PC-3 (cell line): Measurements from ENCODE around the gene CD9. TPM values are rescaled to one million over a fixed set of nuclear protein-coding genes. Genes with fewer than 3 reads are reported as not detected.

Experiments used
- ATAC-seq: fragments of 200-7000 bp; cut with Tn5 transposase; 2 replicates; pipeline ENCODE4 v1.9.1; 2020; ENCODE audit warnings: mild to moderate bottlenecking, moderate library complexity
- BruUV-seq: library from RNA; stranded (reverse); fragments of 400-500 nt; replicated peaks from 2 replicates; lab custom pipeline; 2021; lab: Mats Ljungman, UMichigan
- CTCF ChIA-PET: fragments of 300-600 bp; sonication (Branson Sonifier 250); formaldehyde crosslinking; loops from one replicate; lab custom pipeline; 2022; ENCODE audit warnings: antibody characterized with exemption; lab: Charles Lee
- POLR2A ChIA-PET: fragments of 300-600 bp; sonication (Branson Sonifier 250); formaldehyde crosslinking; loops from one replicate; lab custom pipeline; 2022; ENCODE audit warnings: antibody characterized with exemption; ENCODE audit not compliant: unreplicated experiment; lab: Charles Lee
- DNase-seq: peaks from one replicate; pipeline ENCODE4 v3.0.0-alpha.2; 2015
- H2AFZ ChIP-seq: fragments of 300-600 bp; sonication (generic); 2 replicates; pipeline ENCODE4 v1.6.0; 2016; ENCODE audit warnings: antibody characterized with exemption, low read length
- H3F3A ChIP-seq: fragments of 300-600 bp; sonication (generic); one replicate; pipeline ENCODE4 v1.6.0; 2017; ENCODE audit warnings: antibody characterized with exemption, low read length, control low read depth, mild to moderate bottlenecking; ENCODE audit not compliant: unreplicated experiment
- H3K27ac ChIP-seq: fragments of 300-600 bp; sonication (generic); 2 replicates; pipeline ENCODE4 v1.5.1; 2016; ENCODE audit warnings: mild to moderate bottlenecking, low read length
- H3K27me3 ChIP-seq: fragments of 300-600 bp; sonication (generic); 2 replicates; pipeline ENCODE4 v1.6.1; 2016; ENCODE audit warnings: low read length, mixed read lengths
- H3K36me3 ChIP-seq: fragments of 300-600 bp; sonication (generic); 2 replicates; pipeline ENCODE4 v1.6.1; 2016; ENCODE audit warnings: low read depth, mixed run types, low read length, mixed read lengths
- H3K4me1 ChIP-seq: fragments of 300-600 bp; sonication (generic); 2 replicates; pipeline ENCODE4 v1.5.1; 2016; ENCODE audit warnings: low read length; ENCODE audit not compliant: insufficient read depth
- H3K4me2 ChIP-seq: fragments of 300-600 bp; sonication (generic); 2 replicates; pipeline ENCODE4 v1.6.0; 2016; ENCODE audit warnings: low read length
- H3K4me3 ChIP-seq: fragments of 300-600 bp; sonication (generic); 2 replicates; pipeline ENCODE4 v1.5.1; 2016; ENCODE audit warnings: mild to moderate bottlenecking, low read length, mixed read lengths
- H3K79me2 ChIP-seq: fragments of 300-600 bp; sonication (generic); 2 replicates; pipeline ENCODE4 v1.6.1; 2017; ENCODE audit warnings: low read length, mixed read lengths
- H3K9ac ChIP-seq: fragments of 300-600 bp; sonication (generic); 2 replicates; pipeline ENCODE4 v1.6.0; 2016; ENCODE audit warnings: mild to moderate bottlenecking, low read length
- H3K9me2 ChIP-seq: fragments of 300-600 bp; sonication (generic); replicated peaks from 2 replicates; pipeline ENCODE4 v1.6.1; 2016; ENCODE audit warnings: mixed run types, low read length, mixed read lengths
- H3K9me3 ChIP-seq: fragments of 300-600 bp; sonication (generic); 2 replicates; pipeline ENCODE4 v1.6.1; 2016; ENCODE audit warnings: low read length, mixed read lengths
- H4K20me1 ChIP-seq: fragments of 300-600 bp; sonication (generic); 2 replicates; pipeline ENCODE4 v1.6.1; 2016; ENCODE audit warnings: low read length, mixed read lengths
- EZH2 ChIP-seq: fragments of 300-600 bp; sonication (generic); IDR thresholded peaks from one replicate; pipeline ENCODE4 v1.6.1; 2017; ENCODE audit warnings: antibody characterized with exemption, mild to moderate bottlenecking, low read length; ENCODE audit not compliant: unreplicated experiment
- EZH2phosphoT487 ChIP-seq: fragments of 300-600 bp; sonication (generic); IDR thresholded peaks from 2 replicates; pipeline ENCODE4 v1.6.1; 2018; ENCODE audit warnings: mild to moderate bottlenecking, antibody characterized with exemption, low read length, borderline replicate concordance
- intact Hi-C: fragments of 100-400 bp; cut with micrococcal nuclease; formaldehyde crosslinking; loops from 2 replicates; pipeline ENCODE4 v1.9.0; 2023
- total RNA-seq: library from RNA; depleted of rRNA; stranded (reverse); fragments of >200 nt; gene quantifications from 2 replicates; pipeline ENCODE4 v1.2.3, GENCODE V29; 2014
- TF ChIP-seq, protein P1 (sequence below): fragments of 300-600 bp; sonication (generic); conservative IDR thresholded peaks from 2 replicates; pipeline ENCODE4 v1.5.1; 2017; ENCODE audit warnings: antibody characterized with exemption, low read depth, mild to moderate bottlenecking, low read length

The CD9 gene
- total RNA-seq, 1 experiment from 2014 or later = 174 TPM

DNA sequence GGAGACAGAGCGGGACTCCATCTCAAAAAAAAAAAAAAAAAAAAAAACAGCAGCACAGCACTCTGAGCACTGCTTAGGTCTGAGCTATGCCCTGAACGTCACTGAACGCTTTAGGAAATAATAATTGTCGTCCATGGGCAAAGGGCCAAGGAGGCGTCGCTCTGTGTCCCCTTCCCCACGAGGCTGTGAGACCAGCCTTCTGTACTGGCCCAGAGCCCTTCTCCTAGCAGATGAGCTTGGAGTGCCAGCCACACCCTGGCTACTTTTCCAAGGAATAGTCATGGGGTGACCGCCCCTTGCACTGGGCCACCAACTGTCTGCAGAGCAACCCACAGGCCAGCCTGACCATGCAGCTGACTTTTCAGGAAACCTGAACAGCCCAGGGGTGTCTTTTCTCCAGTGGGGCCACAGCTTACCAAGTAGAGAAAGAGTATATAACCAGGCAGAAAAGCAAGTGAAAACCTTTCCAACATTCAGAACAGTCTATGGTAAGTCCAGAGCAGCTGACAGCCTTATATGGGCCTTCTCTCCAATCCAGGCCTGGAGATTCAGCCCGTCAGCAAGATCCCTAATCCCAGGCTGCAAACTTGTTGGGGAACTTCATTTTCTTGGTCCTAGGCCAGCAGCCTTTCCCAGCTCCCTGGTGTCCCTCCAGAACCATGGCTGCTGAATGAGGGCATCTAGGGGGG is 28.5 kb downstream of the CD9 start:
- Histone ChIP-seq H3K4me3 (no peak overlapping the region; the same call in 1 of the 2 replicates), H4K20me1 (no peaks in the 10 kb centered on the region), H3K79me2 (peaks cover 59% of the 10 kb centered on the region), H2AFZ (no peak overlapping the region), H3K9me2 (no peaks in the 10 kb centered on the region), H3K9ac (peak overlapping the region; percentile 86), H3K27me3 (no peaks in the 10 kb centered on the region), H3K4me1 (peaks cover 57% of the 10 kb centered on the region), H3K9me3 (no peaks in the 10 kb centered on the region), H3K4me2 (peak overlapping the region; percentile 82), H3F3A (peaks cover 9% of the 10 kb centered on the region), H3K27ac (peak overlapping the region; percentile 99), H3K36me3 (peaks cover 36% of the 10 kb centered on the region)
- ChIA-PET POLR2A (interaction anchor here (0.6 to 1.9 kb wide), 3 partner anchors 27 to 51 kb away, joined by 3 to 7 read pairs (median 4); no protein-coding TSS in a partner anchor), CTCF (interaction anchor here (0.6 kb wide), 1 partner anchor 55 kb away, joined by 15 read pairs; no protein-coding TSS in a partner anchor)
- TF ChIP-seq EZH2 = no peak
- TF ChIP-seq EZH2phosphoT487 = no peak
- TF ChIP-seq, protein P1, sequence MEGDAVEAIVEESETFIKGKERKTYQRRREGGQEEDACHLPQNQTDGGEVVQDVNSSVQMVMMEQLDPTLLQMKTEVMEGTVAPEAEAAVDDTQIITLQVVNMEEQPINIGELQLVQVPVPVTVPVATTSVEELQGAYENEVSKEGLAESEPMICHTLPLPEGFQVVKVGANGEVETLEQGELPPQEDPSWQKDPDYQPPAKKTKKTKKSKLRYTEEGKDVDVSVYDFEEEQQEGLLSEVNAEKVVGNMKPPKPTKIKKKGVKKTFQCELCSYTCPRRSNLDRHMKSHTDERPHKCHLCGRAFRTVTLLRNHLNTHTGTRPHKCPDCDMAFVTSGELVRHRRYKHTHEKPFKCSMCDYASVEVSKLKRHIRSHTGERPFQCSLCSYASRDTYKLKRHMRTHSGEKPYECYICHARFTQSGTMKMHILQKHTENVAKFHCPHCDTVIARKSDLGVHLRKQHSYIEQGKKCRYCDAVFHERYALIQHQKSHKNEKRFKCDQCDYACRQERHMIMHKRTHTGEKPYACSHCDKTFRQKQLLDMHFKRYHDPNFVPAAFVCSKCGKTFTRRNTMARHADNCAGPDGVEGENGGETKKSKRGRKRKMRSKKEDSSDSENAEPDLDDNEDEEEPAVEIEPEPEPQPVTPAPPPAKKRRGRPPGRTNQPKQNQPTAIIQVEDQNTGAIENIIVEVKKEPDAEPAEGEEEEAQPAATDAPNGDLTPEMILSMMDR = no peak
- DNase-seq (peak; percentile 52), ATAC-seq (peak; percentile 27)
- intact Hi-C loops = loop anchor here (1.0 kb wide), 3 partner anchors 12 to 52 kb away; partner anchors contain the start of gene CD9
- BruUV-seq = no TSS peak

DNA sequence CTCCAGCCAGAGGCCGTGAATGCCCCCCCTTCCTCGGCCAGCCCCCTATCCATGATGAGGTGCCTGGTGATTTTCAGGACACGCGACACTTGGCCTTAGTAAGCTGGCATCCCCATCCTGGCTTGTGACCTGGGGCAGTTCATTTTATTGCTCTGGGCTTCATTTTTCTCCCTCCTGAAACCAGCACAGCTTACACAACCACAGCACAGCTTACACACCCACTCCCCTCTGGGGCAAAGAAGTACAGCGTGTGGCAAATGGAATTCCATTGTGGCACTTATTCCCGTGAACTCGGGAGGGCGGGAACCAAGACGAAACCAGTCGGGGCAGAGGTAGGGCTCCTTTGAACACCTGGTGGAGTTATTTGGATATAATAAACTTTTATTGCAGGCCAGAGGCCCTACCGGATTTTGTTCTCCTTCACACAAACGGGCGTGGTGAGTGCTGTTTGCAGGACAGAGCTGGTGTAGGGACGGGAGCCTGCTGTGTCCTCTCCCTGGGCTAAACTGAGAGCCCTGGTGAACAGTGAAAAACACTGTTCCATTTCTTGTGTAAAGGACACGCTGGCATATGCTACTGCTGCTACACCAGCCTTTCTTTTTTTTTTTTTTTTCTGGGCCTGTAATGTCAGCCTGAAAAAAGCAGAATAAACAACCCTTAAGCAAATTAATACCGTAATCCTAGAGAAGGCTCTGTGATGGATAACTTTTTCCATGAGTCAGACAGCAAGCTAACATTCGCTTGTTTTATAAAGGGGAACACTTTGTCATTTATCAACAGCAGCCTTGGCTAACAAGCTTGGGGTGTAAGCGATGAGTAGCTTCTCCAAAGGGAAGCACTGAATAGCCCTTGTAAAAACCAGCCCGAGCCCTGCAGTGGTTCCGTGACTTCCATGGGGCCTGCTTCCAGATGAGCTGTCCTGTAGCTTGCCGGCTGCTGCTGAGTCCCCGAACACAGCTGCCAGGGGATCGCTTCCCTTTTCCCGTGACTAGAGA is 29.3 kb downstream of the CD9 start:
- CTCF ChIA-PET = interaction anchor here (1.0 to 1.2 kb wide), 4 partner anchors 29 to 51 kb away, joined by 3 to 15 read pairs (median 4); no protein-coding TSS in a partner anchor

More for the DNA sequence above, 29.3 kb downstream of the CD9 start:
- Histone ChIP-seq H3K79me2 (peaks cover 52% of the 10 kb centered on the region), H2AFZ (no peak overlapping the region), H3K27ac (peak overlapping the region; percentile 99), H3K9me2 (no peaks in the 10 kb centered on the region), H3K4me2 (peak overlapping the region; percentile 82), H3K9me3 (no peaks in the 10 kb centered on the region), H3K4me1 (peaks cover 55% of the 10 kb centered on the region), H3K36me3 (peaks cover 39% of the 10 kb centered on the region), H4K20me1 (no peaks in the 10 kb centered on the region), H3K4me3 (peak overlapping the region; percentile 52), H3K9ac (peak overlapping the region; percentile 86), H3K27me3 (no peaks in the 10 kb centered on the region), H3F3A (peaks cover 9% of the 10 kb centered on the region)
- TF ChIP-seq EZH2phosphoT487 = no peak
- no peak for TF ChIP-seq EZH2
- POLR2A ChIA-PET = interaction anchor here (0.6 to 1.9 kb wide), 5 partner anchors 28 to 50 kb away, joined by 3 to 7 read pairs (median 3); partner anchors contain the start of gene CD9
- ATAC-seq = peak; percentile 72
- intact Hi-C loops = loop anchor here (1.0 kb wide), 3 partner anchors 13 to 51 kb away; partner anchors contain the start of gene CD9
- DNase-seq = peak; percentile 87
- BruUV-seq = TSS peak; percentile 43
